HT-29 (cell line): Measurements from ENCODE around the gene HSPBAP1. TPM values are rescaled to one million over a fixed set of nuclear protein-coding genes. Genes with fewer than 3 reads are reported as not detected.

Source experiments
- total RNA-seq: library from RNA; depleted of rRNA; stranded (reverse); fragments of >200 nt; shearing (Covaris generic); gene quantifications from 2 replicates; pipeline ENCODE4 v1.2.3, GENCODE V29; 2014; rRNA removed

Gene HSPBAP1
- total RNA-seq, 1 experiment from 2014 or later, result 3.5 TPM

Other genes with a start within 250 kb of the HSPBAP1 start
- 14.6 and 19.9 TPM in 2 replicates for gene PARP9, start 229.5 kb downstream of the HSPBAP1 start, total RNA-seq
- gene DTX3L, start 229.5 kb downstream of the HSPBAP1 start, total RNA-seq, result 13.9 and 18.3 TPM in 2 replicates
- not detected in 2 replicates for gene PARP15, start 216.2 kb downstream of the HSPBAP1 start, total RNA-seq
- 42.4 and 50.7 TPM in 2 replicates for gene PARP14, start 113.0 kb downstream of the HSPBAP1 start, total RNA-seq
- 9.9 and 13.8 TPM in 2 replicates for gene SLC49A4, start 1.2 kb upstream of the HSPBAP1 start, total RNA-seq
- gene SEMA5B, start 233.9 kb upstream of the HSPBAP1 start, total RNA-seq, result not detected in 2 replicates